Measurements from ENCODE around the gene HTR3D.
"Not testable (repeated sequence)": the region's sequence is repeated elsewhere in the genome, so short reads cannot be mapped to it uniquely, and the experiment has no call there.

HTR3D gene

GRCh38 chr3:184008161-184008560 is 23.4 kb upstream of the HTR3D start:
- Mint-ChIP-seq H3K4me1 (peaks cover 35% of the 10 kb centered on the region), H3K27me3 (no peaks in the 10 kb centered on the region)
- ATAC-seq, result no peak

GRCh38 chr3:184011230-184011876 is 20.2 kb upstream of the HTR3D start:
- Mint-ChIP-seq H3K27me3 (no peaks in the 10 kb centered on the region), H3K27ac (no peak overlapping the region), H3K36me3 (peaks cover 23% of the 10 kb centered on the region), H3K9me3 (no peaks in the 10 kb centered on the region), H3K4me3 (no peak overlapping the region), H3K4me1 (peaks cover 22% of the 10 kb centered on the region)
- no peak for ATAC-seq

More at GRCh38 chr3:184008161-184008560, 23.4 kb upstream of the HTR3D start:
- Mint-ChIP-seq H3K27ac (peak overlapping the region; percentile 86), H3K9me3 (no peaks in the 10 kb centered on the region), H3K36me3 (peaks cover 30% of the 10 kb centered on the region), H3K4me3 (no peak overlapping the region)

- no peak overlapping the region for H3K27ac Mint-ChIP-seq
- no peaks in the 10 kb centered on the region for H3K9me3 Mint-ChIP-seq
- peaks cover 23% of the 10 kb centered on the region for H3K36me3 Mint-ChIP-seq
These were observed 19.3 kb upstream of the HTR3D start for GRCh38 chr3:184011937-184012889.

GRCh38 chr3:184015381-184016019 is 16.0 kb upstream of the HTR3D start:
- peaks cover 20% of the 10 kb centered on the region for H3K4me1 Mint-ChIP-seq
- H3K27me3 Mint-ChIP-seq, result peaks cover 19% of the 10 kb centered on the region
- ATAC-seq, result no peak
- H3K9me3 Mint-ChIP-seq, result no peaks in the 10 kb centered on the region
- peaks cover 20% of the 10 kb centered on the region for H3K36me3 Mint-ChIP-seq
- no peak overlapping the region for H3K27ac Mint-ChIP-seq
- H3K4me3 Mint-ChIP-seq, result no peak overlapping the region

More at GRCh38 chr3:184011937-184012889, 19.3 kb upstream of the HTR3D start:
- no peak overlapping the region for H3K4me3 Mint-ChIP-seq
- H3K27me3 Mint-ChIP-seq, result no peaks in the 10 kb centered on the region
- ATAC-seq, result no peak
- H3K4me1 Mint-ChIP-seq, result peaks cover 20% of the 10 kb centered on the region

GRCh38 chr3:184016169-184016570 is 15.4 kb upstream of the HTR3D start:
- no peak for ATAC-seq
- Mint-ChIP-seq H3K27ac (no peak overlapping the region), H3K36me3 (peaks cover 13% of the 10 kb centered on the region), H3K9me3 (no peaks in the 10 kb centered on the region), H3K4me1 (peaks cover 20% of the 10 kb centered on the region), H3K27me3 (peaks cover 25% of the 10 kb centered on the region), H3K4me3 (peak overlapping the region; percentile 7)

- Mint-ChIP-seq H3K27ac (peak overlapping the region; percentile 98), H3K36me3 (peaks cover 6% of the 10 kb centered on the region), H3K4me1 (peaks cover 20% of the 10 kb centered on the region), H3K9me3 (no peaks in the 10 kb centered on the region), H3K27me3 (peaks cover 32% of the 10 kb centered on the region), H3K4me3 (peak overlapping the region; percentile 99)
- ATAC-seq, result peak; percentile 90
These were observed 14.5 kb upstream of the HTR3D start for GRCh38 chr3:184016811-184017671.

- Mint-ChIP-seq H3K4me3 (peak within 1 kb of the TSS; percentile 99), H3K9me3 (no peaks in the 10 kb centered on the region), H3K36me3 (no peaks in the 10 kb centered on the region), H3K27me3 (peaks cover 32% of the 10 kb centered on the region), H3K4me1 (peaks cover 20% of the 10 kb centered on the region), H3K27ac (peak within 1 kb of the TSS; percentile 98)
- ATAC-seq, result peak; percentile 97
These were observed 13.7 kb upstream of the HTR3D start, which contains the start of gene ABCC5 for GRCh38 chr3:184017672-184018423. Gene ABCC5 (minus strand): TSS chr3:184017884. CDS start chr3:184014392, 3,492 bp downstream.

- Mint-ChIP-seq H3K4me3 (peak overlapping the region; percentile 99), H3K27me3 (peaks cover 32% of the 10 kb centered on the region), H3K36me3 (no peaks in the 10 kb centered on the region), H3K9me3 (no peaks in the 10 kb centered on the region), H3K27ac (peak overlapping the region; percentile 98), H3K4me1 (peaks cover 20% of the 10 kb centered on the region)
- no peak for ATAC-seq
These were observed 13.0 kb upstream of the HTR3D start for GRCh38 chr3:184018424-184018973.

- no peak for ATAC-seq
- peaks cover 13% of the 10 kb centered on the region for H3K4me1 Mint-ChIP-seq
- peaks cover 32% of the 10 kb centered on the region for H3K27me3 Mint-ChIP-seq
- H3K4me3 Mint-ChIP-seq, result no peak overlapping the region
- H3K27ac Mint-ChIP-seq, result no peak overlapping the region
- no peaks in the 10 kb centered on the region for H3K9me3 Mint-ChIP-seq
- H3K36me3 Mint-ChIP-seq, result no peaks in the 10 kb centered on the region
These were observed 9.2 kb upstream of the HTR3D start for GRCh38 chr3:184022323-184022722.

- H3K36me3 Mint-ChIP-seq, H3K4me1 Mint-ChIP-seq, H3K9me3 Mint-ChIP-seq, ATAC-seq, H3K27ac Mint-ChIP-seq, H3K4me3 Mint-ChIP-seq: not testable (repeated sequence)
- peaks cover 16% of the 10 kb centered on the region for H3K27me3 Mint-ChIP-seq
These were observed 6.3 kb upstream of the HTR3D start for GRCh38 chr3:184025256-184025655.

- not testable (repeated sequence) for H3K9me3 Mint-ChIP-seq, H3K4me3 Mint-ChIP-seq, H3K36me3 Mint-ChIP-seq, H3K27ac Mint-ChIP-seq, H3K4me1 Mint-ChIP-seq, ATAC-seq, H3K27me3 Mint-ChIP-seq
These were observed 3.2 kb upstream of the HTR3D start for GRCh38 chr3:184028275-184028890.

GRCh38 chr3:184029443-184029842 is 2.1 kb upstream of the HTR3D start:
- Mint-ChIP-seq H3K4me1 (peaks cover 7% of the 10 kb centered on the region), H3K36me3 (no peaks in the 10 kb centered on the region), H3K9me3 (no peaks in the 10 kb centered on the region), H3K27ac (no peak overlapping the region), H3K4me3 (no peak overlapping the region), H3K27me3 (peaks cover 12% of the 10 kb centered on the region)
- no peak for ATAC-seq

GRCh38 chr3:184030536-184030935 is 1.0 kb upstream of the HTR3D start:
- H3K27me3 Mint-ChIP-seq, result peaks cover 13% of the 10 kb centered on the region
- ATAC-seq, result no peak
- H3K9me3 Mint-ChIP-seq, result no peaks in the 10 kb centered on the region
- H3K27ac Mint-ChIP-seq, result no peak overlapping the region
- H3K4me3 Mint-ChIP-seq, result no peak overlapping the region
- H3K4me1 Mint-ChIP-seq, result peaks cover 7% of the 10 kb centered on the region
- H3K36me3 Mint-ChIP-seq, result no peaks in the 10 kb centered on the region
